ENCODE data around the gene IL17C.

IL17C gene

GRCh38 chr16:88657371-88657770 is 19.0 kb downstream of the IL17C start:
- TF ChIP-seq ZFX (IDR thresholded peaks at IDR 0.05; ENCODE audit: borderline replicate concordance) (no peak), CTCF (IDR thresholded peaks at IDR 0.05) (no peak)
- no peak overlapping the region for H3K27ac ChIP-seq

GRCh38 chr16:88658714-88659113 is 20.3 kb downstream of the IL17C start:
- H3K27ac ChIP-seq, result no peak overlapping the region
- no peak for TF ChIP-seq ZFX (IDR thresholded peaks at IDR 0.05; ENCODE audit: borderline replicate concordance)

GRCh38 chr16:88659160-88659559 is 20.8 kb downstream of the IL17C start:
- no peak overlapping the region for H3K27ac ChIP-seq
- TF ChIP-seq CTCF (IDR thresholded peaks at IDR 0.05), result no peak
- no peak for TF ChIP-seq ZFX (IDR thresholded peaks at IDR 0.05; ENCODE audit: borderline replicate concordance)

GRCh38 chr16:88661468-88661867 is 23.1 kb downstream of the IL17C start:
- TF ChIP-seq ZFX (IDR thresholded peaks at IDR 0.05; ENCODE audit: borderline replicate concordance), result no peak
- peak overlapping the region; percentile 78; the same call in 1 of the 2 replicates for H3K27ac ChIP-seq

GRCh38 chr16:88662222-88662842 is 24.0 kb downstream of the IL17C start:
- peak overlapping the region; percentile 78 for H3K27ac ChIP-seq

GRCh38 chr16:88662843-88663606 is 24.7 kb downstream of the IL17C start, which contains the start of gene MVD:
Gene MVD, minus strand, starts transcription at chr16:88663091. Its CDS starts 11 bp downstream, at chr16:88663080.
- peak within 1 kb of the TSS; percentile 78 for H3K27ac ChIP-seq
- TF ChIP-seq ZFX (IDR thresholded peaks at IDR 0.05; ENCODE audit: borderline replicate concordance) (no peak), CTCF (IDR thresholded peaks at IDR 0.05) (0 out of 2 replicates have a peak, but pooled peaks have one; percentile 6)

More at GRCh38 chr16:88662222-88662842, 24.0 kb downstream of the IL17C start:
- TF ChIP-seq ZFX (IDR thresholded peaks at IDR 0.05; ENCODE audit: borderline replicate concordance) (no peak), CTCF (IDR thresholded peaks at IDR 0.05) (no peak)

- no peak for TF ChIP-seq ZFX (IDR thresholded peaks at IDR 0.05; ENCODE audit: borderline replicate concordance)
- peak overlapping the region; percentile 78; the same call in 1 of the 2 replicates for H3K27ac ChIP-seq
Measured at GRCh38 chr16:88665148-88665547, 26.8 kb downstream of the IL17C start.

- TF ChIP-seq CTCF (IDR thresholded peaks at IDR 0.05), result no peak
- H3K27ac ChIP-seq, result 0 out of 2 replicates have a peak overlapping the region, but pooled peaks have one; percentile 78
Measured at GRCh38 chr16:88665570-88665969, 27.2 kb downstream of the IL17C start.

Measured in 22Rv1 (cell line).